ENCODE data around the gene ATP4B. TPM values are rescaled to one million over a fixed set of nuclear protein-coding genes. Genes with fewer than 3 reads are reported as not detected.

Gene ATP4B
- total RNA-seq, 1 donor from 2014 or later = not detected

- DNase-seq (ENCODE audit: low spot score) = no peak
- Mint-ChIP-seq H3K4me3 (ENCODE audit: unreplicated experiment) (no peak overlapping the region), H3K36me3 (ENCODE audit: low read depth) (peaks cover 7% of the 10 kb centered on the region), H3K27me3 (ENCODE audit: low read depth) (peaks cover 6% of the 10 kb centered on the region), H3K27ac (ENCODE audit: unreplicated experiment) (no peak overlapping the region), H3K4me1 (ENCODE audit: low read depth) (no peaks in the 10 kb centered on the region), H3K9me3 (ENCODE audit: low read depth) (peaks cover 25% of the 10 kb centered on the region)
- TF ChIP-seq CTCF (IDR thresholded peaks at IDR 0.05) = no peak
Measured at GRCh38 chr13:113660066-113660465, 2.1 kb upstream of the ATP4B start.

GRCh38 chr13:113659337-113659736 is 1.3 kb upstream of the ATP4B start:
- Mint-ChIP-seq H3K4me3 (ENCODE audit: unreplicated experiment) (no peak overlapping the region), H3K4me1 (ENCODE audit: low read depth) (peaks cover under 1% of the 10 kb centered on the region), H3K36me3 (ENCODE audit: low read depth) (peaks cover 7% of the 10 kb centered on the region), H3K9me3 (ENCODE audit: low read depth) (peaks cover 25% of the 10 kb centered on the region), H3K27ac (ENCODE audit: unreplicated experiment) (no peak overlapping the region), H3K27me3 (ENCODE audit: low read depth) (peaks cover 3% of the 10 kb centered on the region)
- DNase-seq (ENCODE audit: low spot score) = no peak
- TF ChIP-seq CTCF (IDR thresholded peaks at IDR 0.05) = no peak

GRCh38 chr13:113658836-113659235 is 838 bp upstream of the ATP4B start:
- H3K4me1 Mint-ChIP-seq (ENCODE audit: low read depth) = peaks cover 5% of the 10 kb centered on the region
- peaks cover 3% of the 10 kb centered on the region for H3K27me3 Mint-ChIP-seq (ENCODE audit: low read depth)

GRCh38 chr13:113656831-113657671 is 947 bp downstream of the ATP4B start:
- H3K9me3 Mint-ChIP-seq (ENCODE audit: low read depth) = peaks cover 19% of the 10 kb centered on the region

More at GRCh38 chr13:113658836-113659235, 838 bp upstream of the ATP4B start:
- peak; percentile 79 for DNase-seq (ENCODE audit: low spot score)
- Mint-ChIP-seq H3K4me3 (ENCODE audit: unreplicated experiment) (no peak overlapping the region), H3K9me3 (ENCODE audit: low read depth) (peaks cover 25% of the 10 kb centered on the region), H3K36me3 (ENCODE audit: low read depth) (peaks cover 7% of the 10 kb centered on the region), H3K27ac (ENCODE audit: unreplicated experiment) (no peak overlapping the region)
- TF ChIP-seq CTCF (IDR thresholded peaks at IDR 0.05) = no peak

More at GRCh38 chr13:113656831-113657671, 947 bp downstream of the ATP4B start:
- DNase-seq (ENCODE audit: low spot score) = peak; percentile 86
- H3K4me1 Mint-ChIP-seq (ENCODE audit: low read depth) = peaks cover 18% of the 10 kb centered on the region
- TF ChIP-seq CTCF (IDR thresholded peaks at IDR 0.05) = no peak
- H3K36me3 Mint-ChIP-seq (ENCODE audit: low read depth) = peaks cover 5% of the 10 kb centered on the region
- H3K4me3 Mint-ChIP-seq (ENCODE audit: unreplicated experiment) = no peak overlapping the region
- peaks cover 2% of the 10 kb centered on the region for H3K27me3 Mint-ChIP-seq (ENCODE audit: low read depth)
- no peak overlapping the region for H3K27ac Mint-ChIP-seq (ENCODE audit: unreplicated experiment)

Measured in chondrocyte (in vitro differentiated cells).